A673 (cell line): ENCODE measurements around the gene NEK5. TPM values are rescaled to one million over a fixed set of nuclear protein-coding genes. Genes with fewer than 3 reads are reported as not detected.
"Not testable (repeated sequence)": the region's sequence is repeated elsewhere in the genome, so short reads cannot be mapped to it uniquely, and the experiment has no call there.

Experiments
- BruUV-seq: library from RNA; stranded (reverse); fragments of 400-500 nt; replicated peaks from 2 replicates; lab custom pipeline; 2021; lab: Mats Ljungman, UMichigan
- CTCF ChIA-PET: fragments of 300-600 bp; sonication (Branson Sonifier 250); formaldehyde crosslinking; loops from one replicate; lab custom pipeline; 2022; ENCODE audit warnings: antibody characterized with exemption; lab: Charles Lee
- POLR2A ChIA-PET: fragments of 300-600 bp; sonication (Branson Sonifier 250); formaldehyde crosslinking; loops from one replicate; lab custom pipeline; 2022; ENCODE audit warnings: antibody characterized with exemption; ENCODE audit not compliant: low non-redundant PET; lab: Charles Lee
- DNase-seq: peaks from one replicate; pipeline ENCODE4 v3.0.0-alpha.2; 2015; ENCODE audit warnings: low spot score
- H3K27ac ChIP-seq: fragments of 200-600 bp; sonication (generic); 2 replicates; pipeline ENCODE4 v1.5.1; 2016; ENCODE audit warnings: mixed run types, low read depth, mild to moderate bottlenecking, mixed read lengths, antibody characterized with exemption, low read length; ENCODE audit not compliant: poor library complexity, severe bottlenecking
- H3K27me3 ChIP-seq: fragments of 200-600 bp; sonication (generic); replicated peaks from 2 replicates; pipeline ENCODE4 v1.6.1; 2017; ENCODE audit warnings: mixed run types, low read depth, mild to moderate bottlenecking, mixed read lengths, antibody characterized with exemption, low read length; ENCODE audit not compliant: insufficient read depth, poor library complexity
- H3K36me3 ChIP-seq: fragments of 200-600 bp; sonication (generic); 2 replicates; pipeline ENCODE4 v1.6.1; 2016; ENCODE audit warnings: mixed run types, mild to moderate bottlenecking, mixed read lengths, antibody characterized with exemption, low read length; ENCODE audit not compliant: insufficient read depth, poor library complexity, severe bottlenecking
- H3K4me1 ChIP-seq: fragments of 200-600 bp; sonication (generic); 2 replicates; pipeline ENCODE4 v1.6.1; 2017; ENCODE audit warnings: mixed run types, mild to moderate bottlenecking, mixed read lengths, antibody characterized with exemption, low read length; ENCODE audit not compliant: insufficient read depth, poor library complexity, severe bottlenecking
- H3K4me3 ChIP-seq: fragments of 200-600 bp; sonication (generic); 2 replicates; pipeline ENCODE4 v1.5.1; 2016; ENCODE audit warnings: low read depth, mixed run types, mild to moderate bottlenecking, mixed read lengths, low read length; ENCODE audit not compliant: poor library complexity, severe bottlenecking
- H3K9me3 ChIP-seq: fragments of 200-600 bp; sonication (generic); 2 replicates; pipeline ENCODE4 v1.6.1; 2016; ENCODE audit warnings: mixed run types, low read depth, mild to moderate bottlenecking, mixed read lengths, antibody characterized with exemption, low read length; ENCODE audit not compliant: poor library complexity, severe bottlenecking
- EZH2 ChIP-seq: fragments of 200-600 bp; sonication (generic); IDR thresholded peaks from 2 replicates; pipeline ENCODE4 v1.6.1; 2017; ENCODE audit warnings: borderline replicate concordance, low read depth, mild to moderate bottlenecking, mixed read lengths, antibody characterized with exemption, low read length; ENCODE audit not compliant: poor library complexity, severe bottlenecking
- intact Hi-C: fragments of 100-400 bp; cut with micrococcal nuclease; formaldehyde crosslinking; loops from one replicate; pipeline ENCODE4 v1.10.0; 2022; ENCODE audit not compliant: unreplicated experiment
- total RNA-seq: library from RNA; stranded (reverse); gene quantifications from 2 replicates; pipeline ENCODE4 v1.2.3, GENCODE V29; 2021
- TF ChIP-seq, protein P1 (sequence below): fragments of 300-800, 200-600 bp; sonication (generic); conservative IDR thresholded peaks from 2 replicates; pipeline ENCODE4 v1.5.1; 2017; ENCODE audit warnings: low read depth, mild to moderate bottlenecking, antibody characterized with exemption, low read length, moderate library complexity, mixed read lengths

The NEK5 gene
- total RNA-seq, 1 experiment from 2014 or later = not detected

DNA sequence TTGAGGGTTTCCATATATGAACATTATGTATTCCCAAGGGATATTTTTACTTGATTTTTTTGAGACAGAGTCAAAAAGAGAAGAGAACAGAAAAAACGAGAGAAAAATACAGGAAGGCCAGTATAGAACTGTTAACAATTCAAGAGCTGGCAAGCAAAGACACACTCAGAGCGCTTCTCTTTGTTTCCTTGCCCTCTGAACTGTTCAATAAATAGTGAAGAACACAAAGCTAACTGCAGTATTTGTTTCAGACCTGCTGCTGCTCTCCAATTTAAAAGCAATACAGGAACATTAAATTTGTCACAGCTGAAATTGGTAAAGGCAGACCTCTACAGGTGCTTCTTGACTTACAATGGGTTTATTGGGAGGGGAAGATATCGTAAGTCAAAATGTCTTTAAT, 44.5 kb upstream of the NEK5 start:
- H3K27me3 ChIP-seq = no peaks in the 10 kb centered on the region
- TF ChIP-seq, protein P1, sequence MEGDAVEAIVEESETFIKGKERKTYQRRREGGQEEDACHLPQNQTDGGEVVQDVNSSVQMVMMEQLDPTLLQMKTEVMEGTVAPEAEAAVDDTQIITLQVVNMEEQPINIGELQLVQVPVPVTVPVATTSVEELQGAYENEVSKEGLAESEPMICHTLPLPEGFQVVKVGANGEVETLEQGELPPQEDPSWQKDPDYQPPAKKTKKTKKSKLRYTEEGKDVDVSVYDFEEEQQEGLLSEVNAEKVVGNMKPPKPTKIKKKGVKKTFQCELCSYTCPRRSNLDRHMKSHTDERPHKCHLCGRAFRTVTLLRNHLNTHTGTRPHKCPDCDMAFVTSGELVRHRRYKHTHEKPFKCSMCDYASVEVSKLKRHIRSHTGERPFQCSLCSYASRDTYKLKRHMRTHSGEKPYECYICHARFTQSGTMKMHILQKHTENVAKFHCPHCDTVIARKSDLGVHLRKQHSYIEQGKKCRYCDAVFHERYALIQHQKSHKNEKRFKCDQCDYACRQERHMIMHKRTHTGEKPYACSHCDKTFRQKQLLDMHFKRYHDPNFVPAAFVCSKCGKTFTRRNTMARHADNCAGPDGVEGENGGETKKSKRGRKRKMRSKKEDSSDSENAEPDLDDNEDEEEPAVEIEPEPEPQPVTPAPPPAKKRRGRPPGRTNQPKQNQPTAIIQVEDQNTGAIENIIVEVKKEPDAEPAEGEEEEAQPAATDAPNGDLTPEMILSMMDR = no peak
- TF ChIP-seq EZH2 = no peak
- POLR2A ChIA-PET = no interaction called here
- intact Hi-C loops = no loop called here
- H3K4me3 ChIP-seq = no peak overlapping the region
- no peaks in the 10 kb centered on the region for H3K4me1 ChIP-seq
- peaks cover 19% of the 10 kb centered on the region for H3K36me3 ChIP-seq
- no TSS peak for BruUV-seq
- no peaks in the 10 kb centered on the region for H3K9me3 ChIP-seq
- CTCF ChIA-PET = no interaction called here
- no peak for DNase-seq
- H3K27ac ChIP-seq = no peak overlapping the region

GRCh38 chr13:52171686-52172085, 42.8 kb upstream of the NEK5 start:
- H3K9me3 ChIP-seq, CTCF ChIA-PET, DNase-seq, H3K4me1 ChIP-seq, H3K4me3 ChIP-seq, H3K27ac ChIP-seq, intact Hi-C loops, POLR2A ChIA-PET, H3K27me3 ChIP-seq, BruUV-seq: not testable (repeated sequence)
- H3K36me3 ChIP-seq = peaks cover 19% of the 10 kb centered on the region

DNA sequence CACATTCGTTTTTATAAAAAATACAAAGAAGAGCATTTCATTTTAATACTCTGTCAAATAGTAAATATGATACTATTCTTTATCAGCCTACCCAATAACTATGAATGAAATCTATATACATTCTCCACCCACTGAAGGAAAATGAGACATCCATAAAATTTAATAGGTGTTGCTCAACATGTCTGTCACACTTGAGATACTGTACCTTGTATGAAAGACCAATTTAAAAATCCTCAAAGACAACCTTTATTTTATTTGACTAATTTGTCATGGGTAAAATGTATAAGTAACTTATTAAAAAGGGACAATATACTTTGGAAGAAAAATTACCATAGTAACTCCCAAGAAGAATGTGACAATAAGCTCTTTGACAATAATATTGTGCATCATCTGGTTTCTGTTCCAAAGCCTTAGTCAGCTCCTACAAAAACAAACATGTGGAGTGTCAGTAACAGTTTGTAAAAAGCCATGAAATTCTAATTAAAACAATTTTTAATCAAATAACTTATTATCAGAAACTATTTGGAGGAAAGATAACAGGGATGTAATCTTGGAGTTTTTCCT, 42.0 kb upstream of the NEK5 start:
- CTCF ChIA-PET, H3K27me3 ChIP-seq, H3K4me3 ChIP-seq, POLR2A ChIA-PET, BruUV-seq, DNase-seq, H3K4me1 ChIP-seq, H3K9me3 ChIP-seq, H3K27ac ChIP-seq, intact Hi-C loops: not testable (repeated sequence)
- H3K36me3 ChIP-seq = peaks cover 19% of the 10 kb centered on the region

DNA sequence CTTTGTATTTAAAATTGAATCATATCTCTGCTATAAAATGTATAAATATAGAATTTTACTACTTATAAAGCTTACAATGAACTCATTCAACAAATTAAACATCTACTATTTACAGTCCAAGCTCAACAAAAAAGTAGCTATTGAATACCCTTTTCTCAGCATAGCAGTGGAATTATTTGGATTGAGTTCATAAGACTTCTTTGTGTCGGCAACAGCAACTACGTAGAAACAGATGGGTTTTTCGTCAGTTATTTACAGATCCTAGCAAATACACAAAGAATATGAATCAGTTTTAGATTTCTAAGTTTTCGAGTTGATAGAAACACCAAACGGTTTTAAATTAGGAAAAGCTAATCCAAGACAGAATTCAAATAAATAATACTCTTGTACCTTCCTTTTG, 41.0 kb upstream of the NEK5 start:
- no peaks in the 10 kb centered on the region for H3K4me1 ChIP-seq
- no TSS peak for BruUV-seq
- H3K4me3 ChIP-seq = no peak overlapping the region
- no peaks in the 10 kb centered on the region for H3K9me3 ChIP-seq
- no peaks in the 10 kb centered on the region for H3K27me3 ChIP-seq
- no peak overlapping the region for H3K27ac ChIP-seq
- peaks cover 14% of the 10 kb centered on the region for H3K36me3 ChIP-seq
- POLR2A ChIA-PET = no interaction called here
- intact Hi-C loops = no loop called here
- no peak for DNase-seq
- TF ChIP-seq, protein P1 = no peak
- no peak for TF ChIP-seq EZH2
- CTCF ChIA-PET = no interaction called here
